CD4-positive, alpha-beta memory T cell (primary cell): ENCODE data around the gene TMEM135. TPM values are rescaled to one million over a fixed set of nuclear protein-coding genes. Genes with fewer than 3 reads are reported as not detected.

Experiments
- CTCF ChIA-PET: fragments of 350-600 bp; sonication (Branson Sonifier 250); formaldehyde crosslinking; loops from one replicate; lab custom pipeline; 2021; ENCODE audit warnings: inconsistent platforms; ENCODE audit not compliant: partially characterized antibody; lab: Charles Lee
- POLR2A ChIA-PET: fragments of 350-600 bp; sonication (Branson Sonifier 250); formaldehyde crosslinking; loops from one replicate; lab custom pipeline; 2021; ENCODE audit not compliant: partially characterized antibody; lab: Charles Lee
- DNase-seq, 5 donors: peaks; one replicate each; pipeline versions ENCODE4 v3.0.0 to v3.0.0-alpha.2; 2020 to 2022; ENCODE audit warnings: mixed read lengths in 1 of 5
- H3K27ac ChIP-seq: one replicate; pipeline ENCODE4 v1.7.0; 2013; ENCODE audit warnings: low read depth, low read length
- H3K27me3 ChIP-seq: 2 replicates; pipeline ENCODE4 v1.7.0; 2013; ENCODE audit warnings: mild to moderate bottlenecking, low read length, moderate library complexity; ENCODE audit not compliant: insufficient read depth
- H3K36me3 ChIP-seq: 2 replicates; pipeline ENCODE4 v1.7.0; 2013; ENCODE audit warnings: mild to moderate bottlenecking, low read length, moderate library complexity; ENCODE audit not compliant: insufficient read depth
- H3K4me1 ChIP-seq: 2 replicates; pipeline ENCODE4 v1.7.0; 2013; ENCODE audit warnings: mild to moderate bottlenecking, low read length, moderate library complexity; ENCODE audit not compliant: insufficient read depth
- H3K4me3 ChIP-seq, 2 donors: one replicate each; pipeline ENCODE4 v1.7.0; 2013; ENCODE audit warnings: low read length in 2 of 2, mild to moderate bottlenecking in 1 of 2
- H3K9me3 ChIP-seq, 2 donors: one replicate each; pipeline ENCODE4 v1.7.0; 2013; ENCODE audit warnings: low read length in 2 of 2, control low read depth in 1 of 2; ENCODE audit not compliant: control insufficient read depth in 1 of 2
- H3K27ac Mint-ChIP-seq, 7 donors: one replicate each; pipeline ENCODE4 v1.8.0; 2020 to 2021; ENCODE audit warnings: mixed read lengths in 7 of 7, mild to moderate bottlenecking in 6 of 7, inconsistent platforms in 3 of 7, moderate library complexity in 3 of 7
- H3K27me3 Mint-ChIP-seq, 2 donors: one replicate each; pipeline ENCODE4 v1.8.0; 2020 to 2021; ENCODE audit warnings: mixed read lengths in 2 of 2
- H3K36me3 Mint-ChIP-seq, 2 donors: one replicate each; pipeline ENCODE4 v1.8.0; 2020 to 2021; ENCODE audit warnings: mixed read lengths in 2 of 2, inconsistent platforms in 1 of 2, mild to moderate bottlenecking in 1 of 2
- H3K4me1 Mint-ChIP-seq, 4 donors: one replicate each; pipeline ENCODE4 v1.8.0; 2020 to 2021; ENCODE audit warnings: mixed read lengths in 4 of 4, mild to moderate bottlenecking in 1 of 4
- H3K4me3 Mint-ChIP-seq, 8 donors: one replicate each; pipeline ENCODE4 v1.8.0; 2020 to 2021; ENCODE audit warnings: mixed read lengths in 8 of 8, mild to moderate bottlenecking in 7 of 8, moderate library complexity in 6 of 8, inconsistent platforms in 3 of 8
- H3K9me3 Mint-ChIP-seq, 8 donors: one replicate each; pipeline ENCODE4 v1.8.0; 2020 to 2021; ENCODE audit warnings: mixed read lengths in 8 of 8, mild to moderate bottlenecking in 5 of 8, inconsistent platforms in 3 of 8, moderate library complexity in 1 of 8
- intact Hi-C: fragments of 100-400 bp; cut with micrococcal nuclease; formaldehyde crosslinking; loops from one replicate; pipeline ENCODE4 v1.15.1; 2023
- polyA plus RNA-seq, 2 donors: library from polyadenylated mRNA; unstranded; fragments of 300-500 nt; fragmentation: Illumina TruSeq; gene quantifications; one replicate each; pipeline ENCODE4 v1.2.3, GENCODE V29; 2021
- total RNA-seq, 2 experiments: library from RNA; stranded (reverse); gene quantifications; one replicate each; pipeline ENCODE4 v1.2.3, GENCODE V29; 2021

The TMEM135 gene
- total and polyA plus RNA-seq, 4 experiments from 2014 or later: 6.6 to 12.4 (median 10.2) TPM

- Mint-ChIP-seq H3K4me1 (peaks cover 8 to 16% (median 10%) of the 10 kb centered on the region in 4 donors), H3K4me3 (no peak overlapping the region), H3K27ac (no peak overlapping the region), H3K36me3 (peaks cover 32 to 65% of the 10 kb centered on the region in 2 donors), H3K9me3 (peaks cover 2 to 19% (median 12%) of the 10 kb centered on the region in 8 donors), H3K27me3 (no peaks in the 10 kb centered on the region)
- Histone ChIP-seq H3K27ac (no peak overlapping the region), H3K27me3 (no peaks in the 10 kb centered on the region), H3K36me3 (no peaks in the 10 kb centered on the region), H3K9me3 (no peaks in the 10 kb centered on the region), H3K4me3 (no peak overlapping the region), H3K4me1 (peaks cover 12% of the 10 kb centered on the region)
- intact Hi-C loops: no loop called here
- DNase-seq: no peak
- ChIA-PET POLR2A (no interaction called here), CTCF (no interaction called here)
These were observed 138.3 kb downstream of the TMEM135 start for GRCh38 chr11:87176044-87176443.

- no peaks in the 10 kb centered on the region for H3K4me1 ChIP-seq
- H3K4me3 ChIP-seq: no peak overlapping the region
- CTCF ChIA-PET: no interaction called here
- POLR2A ChIA-PET: no interaction called here
- no peaks in the 10 kb centered on the region for H3K36me3 ChIP-seq
- H3K27me3 ChIP-seq: no peaks in the 10 kb centered on the region
- intact Hi-C loops: no loop called here
- H3K9me3 Mint-ChIP-seq: peaks cover 2 to 19% (median 12%) of the 10 kb centered on the region in 8 donors
- no peaks in the 10 kb centered on the region for H3K9me3 ChIP-seq
- H3K27me3 Mint-ChIP-seq: no peaks in the 10 kb centered on the region
- H3K36me3 Mint-ChIP-seq: peaks cover 40 to 58% of the 10 kb centered on the region in 2 donors
- no peak overlapping the region for H3K27ac Mint-ChIP-seq
- H3K27ac ChIP-seq: no peak overlapping the region
- H3K4me1 Mint-ChIP-seq: peaks cover 0 to 5% (median 2%) of the 10 kb centered on the region in 4 donors
- no peak for DNase-seq
- H3K4me3 Mint-ChIP-seq: no peak overlapping the region
These were observed 141.9 kb downstream of the TMEM135 start for GRCh38 chr11:87179621-87180020.

GRCh38 chr11:87180742-87181141 is 143.0 kb downstream of the TMEM135 start:
- H3K27me3 Mint-ChIP-seq: no peaks in the 10 kb centered on the region
- Histone ChIP-seq H3K27ac (no peak overlapping the region), H3K9me3 (no peaks in the 10 kb centered on the region), H3K4me1 (no peaks in the 10 kb centered on the region), H3K4me3 (no peak overlapping the region), H3K36me3 (no peaks in the 10 kb centered on the region), H3K27me3 (no peaks in the 10 kb centered on the region)
- peaks cover 40 to 58% of the 10 kb centered on the region in 2 donors for H3K36me3 Mint-ChIP-seq
- ChIA-PET POLR2A (no interaction called here), CTCF (no interaction called here)
- peaks cover 0 to 10% (median 8%) of the 10 kb centered on the region in 4 donors for H3K4me1 Mint-ChIP-seq
- no peak overlapping the region for H3K4me3 Mint-ChIP-seq
- peaks cover 2 to 19% (median 12%) of the 10 kb centered on the region in 8 donors for H3K9me3 Mint-ChIP-seq
- no peak for DNase-seq
- intact Hi-C loops: no loop called here
- H3K27ac Mint-ChIP-seq: no peak overlapping the region

- ChIA-PET CTCF (no interaction called here), POLR2A (no interaction called here)
- Histone ChIP-seq H3K27ac (no peak overlapping the region), H3K9me3 (no peaks in the 10 kb centered on the region), H3K4me3 (no peak overlapping the region), H3K36me3 (no peaks in the 10 kb centered on the region), H3K27me3 (no peaks in the 10 kb centered on the region), H3K4me1 (no peaks in the 10 kb centered on the region)
- Mint-ChIP-seq H3K4me3 (no peak overlapping the region), H3K27ac (no peak overlapping the region), H3K9me3 (peaks cover 2 to 19% (median 12%) of the 10 kb centered on the region in 8 donors), H3K4me1 (peaks cover 0 to 10% (median 8%) of the 10 kb centered on the region in 4 donors), H3K27me3 (no peaks in the 10 kb centered on the region), H3K36me3 (peaks cover 40 to 54% of the 10 kb centered on the region in 2 donors)
- no peak for DNase-seq
- intact Hi-C loops: no loop called here
These were observed 143.4 kb downstream of the TMEM135 start for GRCh38 chr11:87181143-87181542.

GRCh38 chr11:87185228-87185627 is 147.5 kb downstream of the TMEM135 start:
- no peaks in the 10 kb centered on the region for H3K4me1 ChIP-seq
- DNase-seq: no peak
- Mint-ChIP-seq H3K36me3 (peaks cover 11 to 20% of the 10 kb centered on the region in 2 donors), H3K4me3 (no peak overlapping the region), H3K27ac (no peak overlapping the region), H3K9me3 (peaks cover 0 to 2% (median 0%) of the 10 kb centered on the region in 8 donors), H3K27me3 (no peaks in the 10 kb centered on the region), H3K4me1 (peaks cover 0 to 12% (median 8%) of the 10 kb centered on the region in 4 donors)
- no peak overlapping the region for H3K27ac ChIP-seq
- no peaks in the 10 kb centered on the region for H3K27me3 ChIP-seq
- H3K36me3 ChIP-seq: no peaks in the 10 kb centered on the region
- intact Hi-C loops: no loop called here
- no peak overlapping the region for H3K4me3 ChIP-seq
- no peaks in the 10 kb centered on the region for H3K9me3 ChIP-seq
- ChIA-PET POLR2A (no interaction called here), CTCF (no interaction called here)

GRCh38 chr11:87187076-87187475 is 149.3 kb downstream of the TMEM135 start:
- no peaks in the 10 kb centered on the region for H3K36me3 ChIP-seq
- H3K27me3 ChIP-seq: no peaks in the 10 kb centered on the region
- DNase-seq: no peak
- ChIA-PET POLR2A (no interaction called here), CTCF (no interaction called here)
- intact Hi-C loops: no loop called here
- H3K27ac ChIP-seq: no peak overlapping the region
- Mint-ChIP-seq H3K36me3 (peaks cover 5 to 17% of the 10 kb centered on the region in 2 donors), H3K27me3 (no peaks in the 10 kb centered on the region), H3K9me3 (peaks cover 0 to 2% (median 0%) of the 10 kb centered on the region in 8 donors), H3K4me3 (no peak overlapping the region), H3K4me1 (peaks cover 0 to 9% (median 7%) of the 10 kb centered on the region in 4 donors), H3K27ac (no peak overlapping the region)
- H3K4me3 ChIP-seq: no peak overlapping the region
- H3K9me3 ChIP-seq: no peaks in the 10 kb centered on the region
- H3K4me1 ChIP-seq: no peaks in the 10 kb centered on the region

GRCh38 chr11:87187930-87188329 is 150.2 kb downstream of the TMEM135 start:
- Histone ChIP-seq H3K9me3 (no peaks in the 10 kb centered on the region), H3K4me3 (no peak overlapping the region), H3K36me3 (no peaks in the 10 kb centered on the region), H3K4me1 (no peaks in the 10 kb centered on the region), H3K27ac (no peak overlapping the region), H3K27me3 (no peaks in the 10 kb centered on the region)
- Mint-ChIP-seq H3K9me3 (peaks cover 0 to 2% (median 0%) of the 10 kb centered on the region in 8 donors), H3K36me3 (peaks cover 1 to 17% of the 10 kb centered on the region in 2 donors), H3K4me3 (no peak overlapping the region), H3K27me3 (no peaks in the 10 kb centered on the region), H3K4me1 (peaks cover 0 to 8% (median 7%) of the 10 kb centered on the region in 4 donors), H3K27ac (no peak overlapping the region)
- intact Hi-C loops: no loop called here
- DNase-seq: no peak
- ChIA-PET POLR2A (no interaction called here), CTCF (no interaction called here)
